HG02885 (cell line): Measurements from ENCODE around the gene DGKI.

Experiments used
- ATAC-seq: cut with Tn5 transposase; IDR thresholded peaks from one replicate; pipeline ENCODE4 v1.9.1; 2021; ENCODE audit warnings: mild to moderate bottlenecking; ENCODE audit not compliant: unreplicated experiment, poor library complexity

Gene DGKI

GRCh38 chr7:137577184-137577583 lies 269.6 kb downstream of the DGKI start:
- ATAC-seq, result no peak

GRCh38 chr7:137576481-137576880 lies 270.3 kb downstream of the DGKI start:
- no peak for ATAC-seq

GRCh38 chr7:137574812-137575211 lies 272.0 kb downstream of the DGKI start:
- no peak for ATAC-seq

- ATAC-seq, result no peak
These were observed 274.6 kb downstream of the DGKI start for GRCh38 chr7:137572056-137572784.

GRCh38 chr7:137564677-137565076 lies 282.1 kb downstream of the DGKI start:
- no peak for ATAC-seq

GRCh38 chr7:137563981-137564380 lies 282.8 kb downstream of the DGKI start:
- ATAC-seq, result no peak

- no peak for ATAC-seq
These were observed 299.3 kb downstream of the DGKI start for GRCh38 chr7:137547485-137547884.

- ATAC-seq, result no peak
These were observed 300.1 kb downstream of the DGKI start for GRCh38 chr7:137546671-137547070.

GRCh38 chr7:137546009-137546408 lies 300.8 kb downstream of the DGKI start:
- no peak for ATAC-seq

- no peak for ATAC-seq
These were observed 301.6 kb downstream of the DGKI start for GRCh38 chr7:137545059-137545716.

- ATAC-seq, result no peak
These were observed 302.2 kb downstream of the DGKI start for GRCh38 chr7:137544453-137545058.

- no peak for ATAC-seq
These were observed 307.6 kb downstream of the DGKI start for GRCh38 chr7:137539111-137539715.

GRCh38 chr7:137538361-137538762 lies 308.4 kb downstream of the DGKI start:
- ATAC-seq, result no peak

GRCh38 chr7:137535579-137535978 lies 311.2 kb downstream of the DGKI start:
- no peak for ATAC-seq

GRCh38 chr7:137531671-137532070 lies 315.1 kb downstream of the DGKI start:
- ATAC-seq, result no peak

GRCh38 chr7:137527634-137528033 lies 319.1 kb downstream of the DGKI start:
- ATAC-seq, result no peak

- ATAC-seq, result no peak
These were observed 323.6 kb downstream of the DGKI start for GRCh38 chr7:137523171-137523570.

- no peak for ATAC-seq
These were observed 325.3 kb downstream of the DGKI start for GRCh38 chr7:137521451-137521850.

GRCh38 chr7:137519947-137520346 lies 326.8 kb downstream of the DGKI start:
- no peak for ATAC-seq

- ATAC-seq, result no peak
These were observed 327.5 kb downstream of the DGKI start for GRCh38 chr7:137519181-137519691.

GRCh38 chr7:137513091-137513490 lies 333.7 kb downstream of the DGKI start:
- ATAC-seq, result no peak
